Activated naive CD8-positive, alpha-beta T cell (primary cell): ENCODE results near the gene RBFOX2.

ENCODE experiments used
- H3K27ac Mint-ChIP-seq: one replicate; pipeline ENCODE4 v1.8.0; 2021; ENCODE audit warnings: mixed read lengths
- H3K27me3 Mint-ChIP-seq: one replicate; pipeline ENCODE4 v1.8.0; 2021; ENCODE audit warnings: mixed read lengths
- H3K36me3 Mint-ChIP-seq: one replicate; pipeline ENCODE4 v1.8.0; 2021; ENCODE audit warnings: mixed read lengths
- H3K4me1 Mint-ChIP-seq: one replicate; pipeline ENCODE4 v1.8.0; 2021; ENCODE audit warnings: low read depth, mixed read lengths
- H3K4me3 Mint-ChIP-seq: one replicate; pipeline ENCODE4 v1.8.0; 2021; ENCODE audit warnings: mild to moderate bottlenecking, mixed read lengths
- H3K9me3 Mint-ChIP-seq: one replicate; pipeline ENCODE4 v1.8.0; 2021; ENCODE audit warnings: low read depth, mixed read lengths

Gene RBFOX2

DNA sequence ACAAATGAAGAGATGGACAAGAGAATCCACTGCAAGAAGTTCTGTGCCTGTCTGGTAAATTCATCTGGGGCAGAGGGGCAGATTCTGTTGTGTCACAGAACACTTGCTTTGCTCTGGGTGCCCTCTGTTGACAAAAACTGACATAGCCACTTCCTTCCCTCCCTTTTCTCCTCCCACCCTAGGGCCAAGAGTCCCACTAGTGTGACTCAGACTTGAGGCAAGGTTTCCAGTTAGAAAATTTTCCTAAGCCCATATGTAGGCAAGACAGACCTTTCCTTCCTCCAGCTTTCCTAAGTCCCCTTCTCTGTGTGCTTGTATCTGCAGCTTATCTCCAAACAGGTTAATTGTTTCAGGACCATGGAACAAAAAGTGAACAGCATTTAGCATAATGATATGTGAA, 106.8 kb downstream of the RBFOX2 start:
- H3K4me1 Mint-ChIP-seq, result peaks cover 3% of the 10 kb centered on the region
- no peaks in the 10 kb centered on the region for H3K36me3 Mint-ChIP-seq
- no peaks in the 10 kb centered on the region for H3K27me3 Mint-ChIP-seq
- no peaks in the 10 kb centered on the region for H3K9me3 Mint-ChIP-seq
- H3K27ac Mint-ChIP-seq, result no peak overlapping the region
- no peak overlapping the region for H3K4me3 Mint-ChIP-seq

GRCh38 chr22:35921044-35921443, 107.6 kb downstream of the RBFOX2 start:
- H3K4me3 Mint-ChIP-seq, result no peak overlapping the region
- no peaks in the 10 kb centered on the region for H3K27me3 Mint-ChIP-seq
- no peak overlapping the region for H3K27ac Mint-ChIP-seq
- H3K36me3 Mint-ChIP-seq, result no peaks in the 10 kb centered on the region
- no peaks in the 10 kb centered on the region for H3K9me3 Mint-ChIP-seq
- H3K4me1 Mint-ChIP-seq, result peaks cover 3% of the 10 kb centered on the region

DNA sequence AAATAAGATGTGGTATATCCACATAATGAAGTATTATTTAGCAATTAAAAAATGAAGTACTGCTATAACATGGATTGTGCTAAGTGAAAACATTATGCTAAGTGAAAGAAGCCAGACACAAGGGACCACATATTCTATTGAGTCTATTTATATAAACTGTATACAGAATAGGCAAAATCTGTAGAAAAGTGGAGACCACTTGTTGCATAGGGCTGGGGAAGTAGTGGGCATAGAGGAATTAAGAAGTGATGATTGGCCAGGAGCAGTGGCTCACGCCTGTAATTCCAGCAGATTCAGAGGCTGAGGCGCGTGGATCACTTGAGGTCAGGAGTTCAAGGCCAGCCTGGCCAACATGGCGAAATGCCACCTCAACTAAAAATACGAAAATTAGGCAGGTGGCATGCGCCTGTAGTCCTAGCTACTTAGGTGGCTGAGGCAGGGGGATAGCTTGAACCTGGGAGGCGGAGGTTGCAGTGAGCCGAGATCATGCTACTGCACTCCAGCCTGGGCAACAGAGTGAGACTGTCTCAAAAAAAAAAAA, 109.6 kb downstream of the RBFOX2 start:
- Mint-ChIP-seq H3K4me3 (no peak overlapping the region), H3K4me1 (peaks cover 19% of the 10 kb centered on the region), H3K27ac (no peak overlapping the region), H3K27me3 (peaks cover 6% of the 10 kb centered on the region), H3K9me3 (no peaks in the 10 kb centered on the region), H3K36me3 (no peaks in the 10 kb centered on the region)

GRCh38 chr22:35918456-35918855, 110.2 kb downstream of the RBFOX2 start:
- H3K36me3 Mint-ChIP-seq, result no peaks in the 10 kb centered on the region
- peaks cover 19% of the 10 kb centered on the region for H3K4me1 Mint-ChIP-seq
- peaks cover 6% of the 10 kb centered on the region for H3K27me3 Mint-ChIP-seq
- no peak overlapping the region for H3K4me3 Mint-ChIP-seq
- no peak overlapping the region for H3K27ac Mint-ChIP-seq
- H3K9me3 Mint-ChIP-seq, result no peaks in the 10 kb centered on the region

DNA sequence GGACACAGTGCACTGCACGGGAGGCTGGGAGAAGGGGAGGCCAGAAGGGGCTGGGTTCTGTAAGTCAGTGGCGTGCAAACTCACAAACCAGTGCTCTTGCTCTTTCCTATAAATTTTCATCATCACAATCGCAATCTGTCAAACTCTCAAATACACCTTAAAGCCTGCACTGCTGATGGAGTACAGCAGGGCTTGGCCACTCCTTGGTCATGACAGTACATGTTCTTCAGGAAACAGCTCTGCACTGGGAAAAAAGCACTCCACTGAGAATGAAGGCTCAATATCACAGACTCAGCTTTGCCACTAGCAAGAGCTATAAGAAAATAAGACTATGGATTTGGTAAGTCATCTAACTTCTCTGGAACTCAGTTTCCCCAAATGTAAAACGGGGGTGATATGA, 111.0 kb downstream of the RBFOX2 start:
- Mint-ChIP-seq H3K9me3 (no peaks in the 10 kb centered on the region), H3K4me3 (no peak overlapping the region), H3K27ac (no peak overlapping the region), H3K36me3 (no peaks in the 10 kb centered on the region), H3K27me3 (peaks cover 8% of the 10 kb centered on the region), H3K4me1 (peaks cover 19% of the 10 kb centered on the region)

- Mint-ChIP-seq H3K36me3 (no peaks in the 10 kb centered on the region), H3K4me1 (peaks cover 16% of the 10 kb centered on the region), H3K4me3 (peak overlapping the region; percentile 2), H3K27ac (no peak overlapping the region), H3K27me3 (peaks cover 10% of the 10 kb centered on the region), H3K9me3 (no peaks in the 10 kb centered on the region)
Observed at GRCh38 chr22:35915477-35916013, 113.1 kb downstream of the RBFOX2 start.

DNA sequence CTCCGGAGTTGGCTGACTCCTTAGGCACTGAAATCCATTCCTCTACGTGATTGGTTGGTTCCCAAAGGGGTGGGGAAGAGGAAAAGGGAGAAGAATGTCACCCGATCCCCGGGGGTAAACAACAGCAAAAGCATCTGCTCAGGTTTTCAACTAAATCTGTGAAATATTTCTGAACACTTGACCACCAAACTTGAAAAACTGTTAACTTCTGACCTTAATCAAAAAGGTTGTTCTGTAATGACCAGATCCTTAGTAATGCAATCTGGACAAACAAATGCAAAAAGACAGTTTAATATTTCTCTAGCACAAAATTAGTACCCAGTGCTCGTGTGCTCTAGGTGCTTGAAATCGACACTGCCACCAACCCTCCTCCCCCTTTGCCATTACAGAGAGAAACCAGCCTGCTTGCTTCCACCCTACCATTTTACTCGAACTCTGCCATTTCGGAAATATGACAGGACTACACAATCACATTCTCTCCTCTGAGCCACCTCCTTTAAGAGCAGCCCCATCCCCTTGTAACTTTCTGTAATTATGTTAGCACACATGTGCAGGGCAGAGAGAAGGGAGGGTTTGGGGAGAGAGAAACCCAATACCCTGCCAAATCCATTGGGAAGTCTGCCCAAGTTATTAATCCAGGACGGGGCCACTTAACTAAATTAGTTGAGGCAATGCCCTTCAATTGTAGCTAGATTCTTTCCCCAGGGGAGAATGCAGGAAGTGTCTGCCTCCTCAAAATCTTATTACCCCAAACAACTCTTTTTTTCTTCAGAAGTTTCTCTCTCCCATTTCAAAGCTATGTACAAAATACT, 113.8 kb downstream of the RBFOX2 start:
- Mint-ChIP-seq H3K4me1 (peaks cover 16% of the 10 kb centered on the region), H3K36me3 (no peaks in the 10 kb centered on the region), H3K27ac (no peak overlapping the region), H3K9me3 (no peaks in the 10 kb centered on the region), H3K4me3 (peak overlapping the region; percentile 45), H3K27me3 (peaks cover 10% of the 10 kb centered on the region)

DNA sequence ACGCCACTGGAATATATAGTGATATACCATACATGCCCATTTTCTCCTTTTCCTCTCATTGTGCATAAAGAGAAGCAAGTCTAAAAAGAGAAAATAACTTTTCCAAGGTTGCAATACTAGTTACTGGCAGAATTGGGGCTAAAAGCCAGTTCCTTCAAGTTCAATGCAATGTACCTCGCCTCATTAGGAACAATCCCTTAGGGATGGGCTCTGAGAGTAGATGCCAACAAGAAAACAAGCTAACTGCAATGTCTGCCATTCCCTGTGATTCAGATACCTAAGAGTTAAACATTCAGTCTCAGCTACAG, 114.3 kb downstream of the RBFOX2 start:
- Mint-ChIP-seq H3K36me3 (no peaks in the 10 kb centered on the region), H3K27ac (no peak overlapping the region), H3K4me3 (peak overlapping the region; percentile 45), H3K4me1 (peaks cover 16% of the 10 kb centered on the region), H3K9me3 (no peaks in the 10 kb centered on the region), H3K27me3 (peaks cover 10% of the 10 kb centered on the region)

- H3K27me3 Mint-ChIP-seq, result peaks cover 10% of the 10 kb centered on the region
- peaks cover 16% of the 10 kb centered on the region for H3K4me1 Mint-ChIP-seq
- H3K4me3 Mint-ChIP-seq, result no peak overlapping the region
- H3K36me3 Mint-ChIP-seq, result no peaks in the 10 kb centered on the region
- no peak overlapping the region for H3K27ac Mint-ChIP-seq
- no peaks in the 10 kb centered on the region for H3K9me3 Mint-ChIP-seq
Observed at GRCh38 chr22:35913925-35914324, 114.7 kb downstream of the RBFOX2 start.

DNA sequence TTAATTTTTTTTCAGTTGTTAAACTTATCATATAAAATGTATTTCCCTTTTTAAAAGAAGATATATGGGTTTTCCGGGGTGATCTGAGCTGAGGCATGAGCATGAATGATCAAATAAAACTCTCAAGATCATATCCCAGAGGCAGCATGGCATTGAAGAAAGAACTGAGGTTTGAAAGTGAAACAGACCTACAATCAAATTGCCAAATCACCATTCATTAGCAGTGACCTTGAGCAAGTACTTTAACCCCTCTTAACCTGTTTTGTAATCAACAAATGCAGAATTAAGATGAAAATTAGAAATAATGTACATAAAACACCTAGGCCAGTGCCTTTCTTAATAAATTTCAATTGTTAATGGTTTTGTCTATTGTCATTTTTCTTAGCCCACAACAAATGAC, 116.0 kb downstream of the RBFOX2 start:
- no peaks in the 10 kb centered on the region for H3K9me3 Mint-ChIP-seq
- peaks cover 10% of the 10 kb centered on the region for H3K27me3 Mint-ChIP-seq
- no peaks in the 10 kb centered on the region for H3K36me3 Mint-ChIP-seq
- no peak overlapping the region for H3K27ac Mint-ChIP-seq
- peaks cover 16% of the 10 kb centered on the region for H3K4me1 Mint-ChIP-seq
- H3K4me3 Mint-ChIP-seq, result no peak overlapping the region

DNA sequence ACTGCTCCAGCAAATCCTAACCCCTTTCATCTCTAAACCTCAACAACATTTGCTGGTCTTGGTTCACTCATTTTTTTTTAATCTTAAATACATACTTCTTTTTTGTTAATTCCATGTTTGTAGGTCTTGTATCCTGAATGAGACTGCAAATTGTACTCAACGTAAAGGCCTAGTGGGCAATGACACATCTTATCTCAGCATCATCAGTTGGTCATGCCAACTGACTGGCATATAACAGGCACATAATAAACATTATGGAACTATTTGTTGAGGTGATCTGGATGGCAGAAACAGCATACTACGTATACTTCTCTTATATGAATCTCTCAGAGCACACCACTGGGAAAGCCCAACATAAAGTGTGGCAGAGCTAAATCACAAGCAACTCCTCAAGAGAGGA, 116.7 kb downstream of the RBFOX2 start:
- peaks cover 10% of the 10 kb centered on the region for H3K27me3 Mint-ChIP-seq
- peaks cover 16% of the 10 kb centered on the region for H3K4me1 Mint-ChIP-seq
- H3K36me3 Mint-ChIP-seq, result no peaks in the 10 kb centered on the region
- H3K4me3 Mint-ChIP-seq, result no peak overlapping the region
- no peaks in the 10 kb centered on the region for H3K9me3 Mint-ChIP-seq
- H3K27ac Mint-ChIP-seq, result no peak overlapping the region

DNA sequence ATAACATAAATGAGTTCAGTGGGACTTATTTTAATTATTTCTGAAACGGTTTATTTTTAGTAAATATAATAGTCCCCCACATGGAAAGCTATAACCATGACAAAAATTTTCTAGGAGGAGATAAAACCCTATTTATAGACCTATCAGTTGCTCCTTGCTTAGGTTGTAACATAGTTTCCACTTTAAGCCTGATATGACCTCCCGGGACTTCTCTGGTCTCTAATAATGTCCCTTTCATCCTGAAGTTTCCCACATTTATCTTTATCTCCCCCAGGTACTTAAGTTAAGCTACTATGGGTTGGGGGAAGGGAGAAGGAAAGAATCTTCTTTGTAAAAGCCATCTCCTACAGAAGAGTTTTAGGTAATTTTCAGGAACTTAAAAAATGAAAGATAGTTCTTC, 117.7 kb downstream of the RBFOX2 start:
- no peak overlapping the region for H3K27ac Mint-ChIP-seq
- no peaks in the 10 kb centered on the region for H3K9me3 Mint-ChIP-seq
- H3K36me3 Mint-ChIP-seq, result no peaks in the 10 kb centered on the region
- H3K4me1 Mint-ChIP-seq, result peaks cover 16% of the 10 kb centered on the region
- peaks cover 10% of the 10 kb centered on the region for H3K27me3 Mint-ChIP-seq
- no peak overlapping the region for H3K4me3 Mint-ChIP-seq

DNA sequence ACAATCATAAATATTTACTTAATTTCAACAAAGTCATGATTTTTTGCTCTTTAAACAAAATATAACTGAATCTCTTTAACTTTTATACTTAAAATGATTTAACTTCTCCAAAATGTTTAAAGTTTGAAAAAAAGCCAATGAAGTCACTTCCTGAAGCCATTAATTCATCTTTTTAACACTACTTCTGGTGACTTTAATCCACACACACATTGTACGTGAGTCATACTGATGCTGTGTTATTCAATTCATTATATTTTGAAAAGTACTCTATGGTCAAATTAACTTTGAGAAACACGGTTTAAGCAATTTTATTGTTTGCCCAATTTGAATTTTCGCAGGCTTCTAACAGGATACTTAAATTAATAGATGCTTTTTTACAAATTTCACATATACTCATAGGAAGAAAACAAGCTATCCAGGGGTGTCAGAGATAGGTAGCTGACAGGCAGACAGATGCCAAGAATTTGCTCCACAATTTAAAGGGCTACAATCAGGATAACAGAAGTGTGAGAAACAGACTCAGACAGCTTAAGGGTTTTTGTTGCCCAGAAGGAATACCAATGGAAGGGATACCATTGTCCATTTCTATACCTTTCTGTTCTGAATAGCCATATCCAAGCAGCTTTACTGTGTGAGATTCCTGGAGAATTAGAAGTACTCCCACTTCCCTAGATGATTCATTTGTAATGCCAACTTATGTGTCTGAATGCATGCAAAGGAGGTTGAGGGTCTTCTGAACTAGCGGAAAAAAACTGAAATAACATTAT, 118.4 kb downstream of the RBFOX2 start:
- no peaks in the 10 kb centered on the region for H3K36me3 Mint-ChIP-seq
- no peak overlapping the region for H3K4me3 Mint-ChIP-seq
- peaks cover 10% of the 10 kb centered on the region for H3K27me3 Mint-ChIP-seq
- no peaks in the 10 kb centered on the region for H3K9me3 Mint-ChIP-seq
- no peak overlapping the region for H3K27ac Mint-ChIP-seq
- peaks cover 9% of the 10 kb centered on the region for H3K4me1 Mint-ChIP-seq

GRCh38 chr22:35905894-35906293, 122.7 kb downstream of the RBFOX2 start:
- Mint-ChIP-seq H3K27me3 (peaks cover 7% of the 10 kb centered on the region), H3K9me3 (no peaks in the 10 kb centered on the region), H3K4me3 (no peak overlapping the region), H3K36me3 (peaks cover 3% of the 10 kb centered on the region), H3K27ac (no peak overlapping the region), H3K4me1 (peaks cover 6% of the 10 kb centered on the region)

- peaks cover 7% of the 10 kb centered on the region for H3K27me3 Mint-ChIP-seq
- H3K9me3 Mint-ChIP-seq, result no peaks in the 10 kb centered on the region
- H3K4me1 Mint-ChIP-seq, result peaks cover 14% of the 10 kb centered on the region
- H3K36me3 Mint-ChIP-seq, result peaks cover 3% of the 10 kb centered on the region
- no peak overlapping the region for H3K27ac Mint-ChIP-seq
- no peak overlapping the region for H3K4me3 Mint-ChIP-seq
Observed at GRCh38 chr22:35904752-35905151, 123.9 kb downstream of the RBFOX2 start.
